ENCODE measurements around the gene TALDO1. TPM values are rescaled to one million over a fixed set of nuclear protein-coding genes. Genes with fewer than 3 reads are reported as not detected.

The TALDO1 gene
- polyA plus RNA-seq, 1 of the 3 experiments (the other 2 are of a cell fraction), result 103 TPM

- POLR2A ChIA-PET, result interaction anchor here (0.6 to 2.5 kb wide), 4 partner anchors 8 to 234 kb away, joined by 3 to 14 read pairs (median 6); partner anchors contain the start of genes PNPLA2 and RPLP2
- CTCF ChIA-PET, result interaction anchor here (0.9 to 6.3 kb wide), 3 partner anchors 12 to 68 kb away, joined by 3 to 43 read pairs (median 4); no protein-coding TSS in a partner anchor
- Histone ChIP-seq H3K27me3 (ENCODE audit: insufficient read depth) (no peaks in the 10 kb centered on the region), H3K9me2 (no peaks in the 10 kb centered on the region), H3K9me3 (no peaks in the 10 kb centered on the region), H4K20me1 (ENCODE audit: insufficient read depth) (no peaks in the 10 kb centered on the region), H3K36me3 (replicated peaks in 1 of 2; ENCODE audit: control insufficient read depth in 1 of 2, insufficient read depth in 2 of 2, low read length in 1 of 2) (peaks cover 0 to 46% of the 10 kb centered on the region in 2 experiments), H3K27ac (ENCODE audit: low read depth in 2 of 2, low read length in 1 of 2) (peak overlapping the region; percentile 93), H3K9ac (peak overlapping the region; percentile 87), H3K4me1 (ENCODE audit: control insufficient read depth in 1 of 2, insufficient read depth in 2 of 2, low read depth in 1 of 2, low read length in 1 of 2) (peaks cover 8 to 40% of the 10 kb centered on the region in 2 experiments; a peak in 2 of 4 replicates), H2AFZ (ENCODE audit: low read depth) (no peak overlapping the region), H3K79me2 (ENCODE audit: insufficient read depth) (peaks cover 20% of the 10 kb centered on the region), H3K4me3 (ENCODE audit: low read depth in 2 of 2, low read length in 1 of 2) (peak overlapping the region; percentile 90 to 92), H3F3A (replicated peaks; ENCODE audit: insufficient read depth) (peaks cover 14% of the 10 kb centered on the region), H3K4me2 (peak overlapping the region; percentile 100)
- DNase-seq, result peak; percentile 84
- 13% methylated on average over 9 of the region's 26 CpGs for WGBS (ENCODE audit: low lambda C conversion rate)
- no peak for TF ChIP-seq CTCF (IDR thresholded peaks at IDR 0.05)
- TF ChIP-seq FOXJ3 (CRISPR knock-in tag; IDR thresholded peaks at IDR 0.05), result no peak
- no peak for TF ChIP-seq RAD21 (IDR thresholded peaks at IDR 0.05; ENCODE audit: low read length)
- no peak for TF ChIP-seq REST (IDR thresholded peaks at IDR 0.05; ENCODE audit: low read depth, low read length)
- no peak for TF ChIP-seq PBX3 (IDR thresholded peaks at IDR 0.05)
- no peak for TF ChIP-seq TCF12 (IDR thresholded peaks at IDR 0.05)
- TF ChIP-seq IRF3 (IDR thresholded peaks at IDR 0.05; ENCODE audit: low read depth, low read length), result no peak
- TF ChIP-seq NRF1 (IDR thresholded peaks at IDR 0.05; ENCODE audit: low read depth, low read length), result no peak
- peak; percentile 63; the same call in 1 of the 2 replicates for TF ChIP-seq TAF1 (IDR thresholded peaks at IDR 0.05; ENCODE audit: borderline replicate concordance, low read depth, low read length)
- TF ChIP-seq CHD2 (IDR thresholded peaks at IDR 0.05; ENCODE audit: low read length, partially characterized antibody), result no peak
- TF ChIP-seq SMC3 (IDR thresholded peaks at IDR 0.05; ENCODE audit: low read depth, low read length), result no peak
- TF ChIP-seq POLR2AphosphoS5 (IDR thresholded peaks at IDR 0.05; ENCODE audit: low read depth, low read length), result peak; percentile 58; the same call in 1 of the 2 replicates
- TF ChIP-seq NFIC (IDR thresholded peaks at IDR 0.05; ENCODE audit: borderline replicate concordance), result no peak
- TF ChIP-seq USF1 (IDR thresholded peaks at IDR 0.05; ENCODE audit: borderline replicate concordance, low read depth), result no peak
- TF ChIP-seq EP300 (IDR thresholded peaks at IDR 0.05; ENCODE audit: borderline replicate concordance in 1 of 2, low read depth in 1 of 2, low read length in 1 of 2), result no peak
- TF ChIP-seq MAX (IDR thresholded peaks at IDR 0.05; ENCODE audit: low read depth), result peak; percentile 90
- no peak for TF ChIP-seq USF2 (IDR thresholded peaks at IDR 0.05; ENCODE audit: borderline replicate concordance, low read depth, low read length)
- no peak for TF ChIP-seq RCOR1 (IDR thresholded peaks at IDR 0.05; ENCODE audit: low read length)
Observed at GRCh38 chr11:795634-796564, 48.6 kb downstream of the TALDO1 start.

All from SK-N-SH (cell line).